K562 (cell line): ENCODE results near the gene PNPLA1. TPM values are rescaled to one million over a fixed set of nuclear protein-coding genes. Genes with fewer than 3 reads are reported as not detected.

Experiments
- ATAC-seq: fragments of 200-7000 bp; cut with Tn5 transposase; 3 replicates; pipeline ENCODE4 v1.9.1; 2020; ENCODE audit warnings: moderate library complexity
- BruUV-seq: library from RNA; stranded (reverse); fragments of 400-500 nt; replicated peaks from 2 replicates; lab custom pipeline; 2021; lab: Mats Ljungman, UMichigan
- CTCF ChIA-PET: fragments of 300-600 bp; formaldehyde crosslinking; extraction: SDS; loops from one replicate; lab custom pipeline; 2021; ENCODE audit warnings: low intra/inter-chr PET ratio; lab: Yijun Ruan, JAX
- POLR2A ChIA-PET: fragments of 300-600, 350-650 bp; sonication (Branson Sonifier 250); formaldehyde crosslinking; extraction: SDS; loops from one replicate; lab custom pipeline; 2021; ENCODE audit warnings: antibody characterized with exemption, inconsistent platforms; lab: Yijun Ruan, JAX
- DNase-seq, 4 experiments: peaks; one replicate each; pipeline versions ENCODE4 v3.0.0 to v3.0.0-alpha.2; 2011 to 2018; ENCODE audit warnings: low spot score in 3 of 4, mixed read lengths in 3 of 4; ENCODE audit errors: extremely low read depth in 1 of 4
- FAIRE-seq: peaks from 2 replicates; lab custom pipeline; 2011; peaks lifted over from hg19 to GRCh38; lab: Jason Lieb, UNC
- H2AFZ ChIP-seq: 2 replicates; pipeline ENCODE4 v1.6.0; 2011; ENCODE audit warnings: low read depth, low read length, control low read depth, inconsistent platforms
- H3K27ac ChIP-seq: fragments of 200-600 bp; 3 replicates; pipeline ENCODE4 v1.8.0; 2011; ENCODE audit warnings: low read depth, mild to moderate bottlenecking, control low read depth, inconsistent platforms, low read length, moderate library complexity, mixed read lengths; ENCODE audit errors: extremely low read depth
- H3K27me3 ChIP-seq, 2 experiments: fragments of 300-600 bp in 1 of 2; 2 replicates in 1 of 2; 3 replicates in 1 of 2; pipeline versions ENCODE4 v1.6.0 to v1.8.0; 2011; ENCODE audit warnings: inconsistent platforms in 2 of 2, low read length in 2 of 2, mild to moderate bottlenecking in 1 of 2, mixed read lengths in 1 of 2, moderate library complexity in 1 of 2; ENCODE audit not compliant: control insufficient read depth in 2 of 2, insufficient read depth in 2 of 2
- H3K36me3 ChIP-seq: fragments of 300-600 bp; 3 replicates; pipeline ENCODE4 v1.8.0; 2011; ENCODE audit warnings: mild to moderate bottlenecking, low read length, inconsistent platforms; ENCODE audit not compliant: control insufficient read depth, insufficient read depth
- H3K4me1 ChIP-seq, 2 experiments: fragments of 200-600 bp in 1 of 2; replicated peaks in 1 of 2; 2 replicates in 1 of 2; 3 replicates in 1 of 2; pipeline versions ENCODE4 v1.5.1 to v1.8.0; 2011; ENCODE audit warnings: inconsistent platforms in 2 of 2, low read length in 2 of 2, mild to moderate bottlenecking in 1 of 2, mixed read lengths in 1 of 2, moderate library complexity in 1 of 2; ENCODE audit not compliant: control insufficient read depth in 2 of 2, insufficient read depth in 2 of 2
- H3K4me2 ChIP-seq: 2 replicates; pipeline ENCODE4 v1.6.1; 2011; ENCODE audit warnings: low read length, control low read depth, inconsistent platforms, mixed read lengths; ENCODE audit not compliant: insufficient read depth
- H3K4me3 ChIP-seq: fragments of 200-600 bp; sonication (generic), shearing (Covaris generic); 2 replicates; pipeline ENCODE4 v1.5.1; 2016; ENCODE audit warnings: control low read depth, inconsistent platforms
- H3K79me2 ChIP-seq: fragments of 200-600 bp; 3 replicates; pipeline ENCODE4 v1.8.0; 2011; ENCODE audit warnings: low read length, inconsistent platforms; ENCODE audit not compliant: control insufficient read depth, insufficient read depth
- H3K9ac ChIP-seq, 2 experiments: 2 replicates each; pipeline versions ENCODE4 v1.6.0 to v1.6.1; 2011; ENCODE audit warnings: low read depth in 2 of 2, low read length in 2 of 2, control low read depth in 1 of 2, inconsistent platforms in 1 of 2, mild to moderate bottlenecking in 1 of 2, mixed read lengths in 1 of 2; ENCODE audit not compliant: insufficient read depth in 1 of 2
- H3K9me1 ChIP-seq: one replicate; pipeline ENCODE4 v1.6.0; 2011; ENCODE audit warnings: inconsistent platforms, mild to moderate bottlenecking, low read length, moderate library complexity; ENCODE audit not compliant: control insufficient read depth, insufficient read depth
- H3K9me3 ChIP-seq: replicated peaks from 2 replicates; pipeline ENCODE4 v1.5.1; 2011; ENCODE audit warnings: low read depth, low read length, inconsistent platforms; ENCODE audit not compliant: control insufficient read depth, insufficient read depth
- H4K20me1 ChIP-seq: replicated peaks from 2 replicates; pipeline ENCODE4 v1.6.1; 2011; ENCODE audit warnings: low read length, inconsistent platforms, mixed read lengths; ENCODE audit not compliant: control insufficient read depth, insufficient read depth
- CAMTA2 ChIP-seq: fragments of 250-450 bp; sonication (Bioruptor Pico); conservative IDR thresholded peaks from 2 replicates; pipeline ENCODE4 v1.5.1; 2022
- CEBPG ChIP-seq, 3 experiments: fragments of 200-800 bp in 1 of 3; sonication (Bioruptor generic) in 1 of 3; sonication (generic) in 1 of 3; formaldehyde crosslinking in 1 of 3; IDR thresholded peaks in 2 of 3; conservative IDR thresholded peaks in 1 of 3; 2 replicates each; pipeline versions ENCODE4 v1.6.1 to v1.8.0; 2016 to 2022; ENCODE audit warnings: missing compliant biosample characterization in 2 of 3, missing genetic modification characterization in 2 of 3, mild to moderate bottlenecking in 1 of 3, missing genetic modification reagents in 1 of 3
- HNRNPLL ChIP-seq: fragments of 200-400 bp; formaldehyde crosslinking; IDR thresholded peaks from 2 replicates; pipeline ENCODE4 v1.6.1; 2017; ENCODE audit warnings: low read length, low read depth, mild to moderate bottlenecking; ENCODE audit not compliant: poor library complexity, severe bottlenecking
- MEF2A ChIP-seq: IDR thresholded peaks from 2 replicates; pipeline ENCODE4 v1.6.1; 2011; ENCODE audit warnings: low read depth, mild to moderate bottlenecking, low read length, moderate library complexity; ENCODE audit not compliant: control insufficient read depth
- ZC3H8 ChIP-seq: fragments of 450-650 bp; IDR thresholded peaks from 2 replicates; pipeline ENCODE4 v1.6.1; 2017
- ZNF408 ChIP-seq: fragments of 250-450 bp; sonication (Bioruptor Pico); IDR thresholded peaks from 2 replicates; pipeline ENCODE4 v1.4.0; 2020; ENCODE audit warnings: low read depth, mild to moderate bottlenecking, moderate library complexity
- WGBS: fragments of 100-300 bp; shearing (Covaris generic); methylation state at CpG from one replicate; pipeline ENCODE4 v1.1.6; 2016; ENCODE audit warnings: low coverage, mixed read lengths; ENCODE audit not compliant: insufficient coverage; ENCODE audit errors: missing lambda C conversion rate; 5-methylcytosine and 5-hydroxymethylcytosine counted together
- in situ Hi-C: fragments of 300-500 bp; cut with MboI; formaldehyde crosslinking; loops from 4 replicates; pipeline ENCODE4 v1.15.0; 2018; ENCODE audit warnings: inconsistent platforms, mixed read lengths
- intact Hi-C: fragments of 100-400 bp; cut with micrococcal nuclease; formaldehyde crosslinking; loops from 2 replicates; pipeline ENCODE4 v1.14.2; 2022
- polyA plus RNA-seq, 8 experiments: library from polyadenylated mRNA; depleted of rRNA in 4 of 8; stranded (reverse) in 5 of 8; unstranded in 3 of 8; fragments of >200 nt; fragmentation: Nextera tagmentation in 2 of 8; fragmentation: Illumina TruSeq in 1 of 8; extraction: Ambion mirVana in 2 of 8; extraction: Trizol in 1 of 8; gene quantifications; 2 replicates each; pipeline versions ENCODE4 v1.2.1 to v1.2.3, GENCODE V29; 2011 to 2014; ENCODE audit warnings: inconsistent platforms in 1 of 8, missing spikeins in 1 of 8
- total RNA-seq, 7 experiments: library from RNA; depleted of rRNA in 6 of 7; stranded (reverse); fragments of >200 nt in 6 of 7; fragmentation: Illumina TruSeq in 2 of 7; extraction: Trizol in 2 of 7; gene quantifications; 2 replicates each; pipeline versions ENCODE4 v1.2.1 to v1.2.3, GENCODE V29; 2011 to 2021; ENCODE audit warnings: low replicate concordance in 1 of 7

PNPLA1 gene
- total and polyA plus RNA-seq, 9 of the 15 experiments (the other 6 are each of a cell fraction or from before 2014, with no cell fraction given), result 0.04 to 0.27 (median 0.13) TPM; not detected in 2

GRCh38 chr6:36249536-36249935 lies 20.3 kb upstream of the PNPLA1 start:
- intact Hi-C loops, result no loop called here
- 23% methylated on average over 5 of the region's 5 CpGs for WGBS
- Histone ChIP-seq H3K36me3 (no peaks in the 10 kb centered on the region), H3K79me2 (no peaks in the 10 kb centered on the region), H3K4me2 (no peak overlapping the region), H3K4me3 (no peak overlapping the region), H3K9me1 (no peaks in the 10 kb centered on the region), H3K27me3 (peaks cover 39 to 57% of the 10 kb centered on the region in 2 experiments), H4K20me1 (no peaks in the 10 kb centered on the region), H3K27ac (no peak overlapping the region), H3K4me1 (no peaks in the 10 kb centered on the region; a peak in 1 of 5 replicates), H3K9ac (no peak overlapping the region), H2AFZ (no peak overlapping the region), H3K9me3 (no peaks in the 10 kb centered on the region)
- TF ChIP-seq ZNF408 (CRISPR knock-in tag) (no peak), CEBPG (CRISPR knock-in tag; IDR thresholded peaks at IDR 0.05) (no peak), CEBPG (tag; conservative IDR thresholded peaks at IDR 0.05 in 1 of 2, IDR thresholded peaks at IDR 0.05 in 1 of 2) (peak; percentile 12 to 83; a peak in 3 of 4 replicates)
- in situ Hi-C loops, result no loop called here
- BruUV-seq, result no TSS peak
- DNase-seq (no peak), ATAC-seq (no peak), FAIRE-seq (no peak)
- ChIA-PET POLR2A (interaction anchor here (0.9 to 2.2 kb wide), 2 partner anchors 13 to 76 kb away, joined by 3 to 5 read pairs; no protein-coding TSS in a partner anchor), CTCF (interaction anchor here (0.7 kb wide), 1 partner anchor 13 kb away, joined by 3 read pairs; no protein-coding TSS in a partner anchor)

- no peaks in the 10 kb centered on the region for H3K4me1 ChIP-seq
- H3K9me1 ChIP-seq, result no peaks in the 10 kb centered on the region
- H3K27ac ChIP-seq, result no peak overlapping the region
- H3K4me2 ChIP-seq, result no peak overlapping the region
- FAIRE-seq (no peak), ATAC-seq (no peak), DNase-seq (no peak)
- in situ Hi-C loops, result no loop called here
- no peak overlapping the region for H3K4me3 ChIP-seq
- no peak overlapping the region for H3K9ac ChIP-seq
- 20% methylated on average over 2 of the region's 2 CpGs for WGBS
- no TSS peak for BruUV-seq
- no peaks in the 10 kb centered on the region for H4K20me1 ChIP-seq
- ChIA-PET CTCF (no interaction called here), POLR2A (interaction anchor here (0.6 to 2.0 kb wide), 4 partner anchors 10 to 74 kb away, joined by 3 to 6 read pairs (median 4); no protein-coding TSS in a partner anchor)
- intact Hi-C loops, result no loop called here
- H3K79me2 ChIP-seq, result no peaks in the 10 kb centered on the region
- no peak overlapping the region for H2AFZ ChIP-seq
- H3K36me3 ChIP-seq, result no peaks in the 10 kb centered on the region
- TF ChIP-seq CAMTA2 (CRISPR knock-in tag), result no peak
- no peak for TF ChIP-seq HNRNPLL
- TF ChIP-seq ZC3H8, result no peak
- no peak for TF ChIP-seq MEF2A
- TF ChIP-seq, all 486 proteins: peak for 0
- Histone ChIP-seq H3K27me3 (peaks cover 37 to 42% of the 10 kb centered on the region in 2 experiments), H3K9me3 (no peaks in the 10 kb centered on the region)
Observed at GRCh38 chr6:36252005-36252404, 17.9 kb upstream of the PNPLA1 start.
